ENCODE data around the gene CLDN14. TPM values are rescaled to one million over a fixed set of nuclear protein-coding genes. Genes with fewer than 3 reads are reported as not detected.

CLDN14 gene
- total and polyA plus RNA-seq, 12 donors: 0.06 TPM; not detected in 11

- no peak overlapping the region for H3K27ac ChIP-seq
- H3K4me3 ChIP-seq: no peak overlapping the region
- H3K9me3 ChIP-seq: no peaks in the 10 kb centered on the region
- no peaks in the 10 kb centered on the region for H3K36me3 ChIP-seq
- TF ChIP-seq, protein P1, sequence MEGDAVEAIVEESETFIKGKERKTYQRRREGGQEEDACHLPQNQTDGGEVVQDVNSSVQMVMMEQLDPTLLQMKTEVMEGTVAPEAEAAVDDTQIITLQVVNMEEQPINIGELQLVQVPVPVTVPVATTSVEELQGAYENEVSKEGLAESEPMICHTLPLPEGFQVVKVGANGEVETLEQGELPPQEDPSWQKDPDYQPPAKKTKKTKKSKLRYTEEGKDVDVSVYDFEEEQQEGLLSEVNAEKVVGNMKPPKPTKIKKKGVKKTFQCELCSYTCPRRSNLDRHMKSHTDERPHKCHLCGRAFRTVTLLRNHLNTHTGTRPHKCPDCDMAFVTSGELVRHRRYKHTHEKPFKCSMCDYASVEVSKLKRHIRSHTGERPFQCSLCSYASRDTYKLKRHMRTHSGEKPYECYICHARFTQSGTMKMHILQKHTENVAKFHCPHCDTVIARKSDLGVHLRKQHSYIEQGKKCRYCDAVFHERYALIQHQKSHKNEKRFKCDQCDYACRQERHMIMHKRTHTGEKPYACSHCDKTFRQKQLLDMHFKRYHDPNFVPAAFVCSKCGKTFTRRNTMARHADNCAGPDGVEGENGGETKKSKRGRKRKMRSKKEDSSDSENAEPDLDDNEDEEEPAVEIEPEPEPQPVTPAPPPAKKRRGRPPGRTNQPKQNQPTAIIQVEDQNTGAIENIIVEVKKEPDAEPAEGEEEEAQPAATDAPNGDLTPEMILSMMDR (IDR thresholded peaks at IDR 0.05): no peak
- peaks cover 0 to 10% (median 4%) of the 10 kb centered on the region in 9 donors for H3K4me1 ChIP-seq
- ATAC-seq (peak in 2 of 8 donors; percentile 19 to 25), DNase-seq (no peak)
- intact Hi-C loops (cut with DNase I): no loop called here
- WGBS, 2 donors: 93 to 94% methylated on average over 34 of the region's 34 CpGs
- H3K27me3 ChIP-seq: peaks cover 0 to 12% (median 0%) of the 10 kb centered on the region in 7 donors
Observed at GRCh38 chr21:36461277-36461917, 18.5 kb downstream of the CLDN14 start.

DNA sequence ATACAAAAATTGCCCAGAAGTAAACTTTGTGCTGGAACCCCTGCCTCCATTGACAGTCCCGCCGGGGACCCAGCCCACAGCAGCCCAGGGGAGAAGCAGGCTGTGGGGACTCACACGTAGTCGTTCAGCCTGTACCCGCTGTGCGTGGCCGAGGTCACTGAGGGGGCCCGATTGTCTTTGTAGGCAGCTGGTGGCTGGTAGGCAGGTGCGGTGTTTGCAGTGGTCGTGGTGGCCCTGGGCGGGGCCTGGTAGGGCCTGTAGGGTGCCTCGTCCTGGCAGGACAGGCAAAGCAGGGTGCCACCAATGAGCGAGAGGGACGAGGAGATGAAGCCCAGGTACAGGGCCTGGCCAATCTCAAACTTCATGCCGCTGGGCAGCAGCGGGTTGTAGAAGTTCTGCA is 19.1 kb downstream of the CLDN14 start:
- Histone ChIP-seq H3K4me3 (no peak overlapping the region), H3K36me3 (no peaks in the 10 kb centered on the region), H3K4me1 (peaks cover 0 to 13% (median 4%) of the 10 kb centered on the region in 9 donors), H3K9me3 (no peaks in the 10 kb centered on the region), H3K27ac (no peak overlapping the region), H3K27me3 (peaks cover 0 to 12% (median 0%) of the 10 kb centered on the region in 7 donors)
- 88 to 90% methylated on average over 16 of the region's 16 CpGs for WGBS, 2 donors
- ATAC-seq (no peak), DNase-seq (no peak)
- intact Hi-C loops (cut with DNase I): no loop called here
- TF ChIP-seq, protein P1 (IDR thresholded peaks at IDR 0.05): no peak

GRCh38 chr21:36459098-36459497 is 20.8 kb downstream of the CLDN14 start:
- WGBS, 2 donors: 96% methylated on average over 6 of the region's 6 CpGs
- ATAC-seq: no peak

GRCh38 chr21:36456729-36457414 is 23.1 kb downstream of the CLDN14 start:
- Histone ChIP-seq H3K4me1 (peaks cover 0 to 18% (median 0%) of the 10 kb centered on the region in 9 donors), H3K9me3 (no peaks in the 10 kb centered on the region), H3K27me3 (no peaks in the 10 kb centered on the region), H3K4me3 (no peak overlapping the region), H3K36me3 (no peaks in the 10 kb centered on the region), H3K27ac (peak overlapping the region in 1 of 10 donors; percentile 15)
- 66 to 74% methylated on average over 7 of the region's 7 CpGs for WGBS, 2 donors
- TF ChIP-seq, protein P1 (IDR thresholded peaks at IDR 0.05): no peak
- DNase-seq: no peak
- peak in 1 of 8 donors; percentile 27 for ATAC-seq
- intact Hi-C loops (cut with DNase I): no loop called here

More at GRCh38 chr21:36459098-36459497, 20.8 kb downstream of the CLDN14 start:
- DNase-seq: no peak
- H3K9me3 ChIP-seq: no peaks in the 10 kb centered on the region
- H3K4me1 ChIP-seq: peaks cover 0 to 15% (median 0%) of the 10 kb centered on the region in 9 donors
- no peak overlapping the region for H3K27ac ChIP-seq
- intact Hi-C loops (cut with DNase I): no loop called here
- H3K27me3 ChIP-seq: peaks cover 0 to 12% (median 0%) of the 10 kb centered on the region in 7 donors
- TF ChIP-seq, protein P1 (IDR thresholded peaks at IDR 0.05): no peak
- no peak overlapping the region for H3K4me3 ChIP-seq
- no peaks in the 10 kb centered on the region for H3K36me3 ChIP-seq
